ENCODE data around the gene PPM1G.

GRCh38 chr2:27441958-27442919 is 32.8 kb upstream of the PPM1G start, which contains the start of gene KRTCAP3:
- TF ChIP-seq CTCF (conservative IDR thresholded peaks at IDR 0.05; ENCODE audit: low read depth, low read length) (no peak), EZH2 (IDR thresholded peaks at IDR 0.05; ENCODE audit: borderline replicate concordance, low read depth, low read length, poor library complexity, severe bottlenecking) (no peak)

All from A673 (cell line).